Neural progenitor cell (in vitro differentiated cells): ENCODE data around the gene MGST3. TPM values are rescaled to one million over a fixed set of nuclear protein-coding genes. Genes with fewer than 3 reads are reported as not detected.
A peak's percentile ranks its signal among the peaks of the same experiment; 100 is the strongest.
"Not testable (repeated sequence)": the region's sequence is repeated elsewhere in the genome, so short reads cannot be mapped to it uniquely, and the experiment has no call there.

Source experiments
- DNase-seq: peaks from one replicate; pipeline ENCODE4 v3.0.0-alpha.2; 2016; ENCODE audit warnings: low spot score
- H2AFZ ChIP-seq: fragments of 200-600 bp; sonication (generic); replicated peaks from 2 replicates; pipeline ENCODE4 v1.6.1; 2016; ENCODE audit warnings: antibody characterized with exemption
- H3F3A ChIP-seq: fragments of 200-600 bp; sonication (generic); 2 replicates; pipeline ENCODE4 v1.6.1; 2016; ENCODE audit warnings: antibody characterized with exemption, low read depth
- H3K27ac ChIP-seq: fragments of 200-600 bp; sonication (generic); 2 replicates; pipeline ENCODE4 v1.5.1; 2016; ENCODE audit warnings: mild to moderate bottlenecking
- H3K27me3 ChIP-seq: fragments of 200-600 bp; sonication (generic); 2 replicates; pipeline ENCODE4 v1.6.1; 2016; ENCODE audit warnings: mild to moderate bottlenecking, moderate library complexity
- H3K36me3 ChIP-seq: fragments of 200-600 bp; sonication (generic); 2 replicates; pipeline ENCODE4 v1.5.1; 2016
- H3K4me1 ChIP-seq: fragments of 200-600 bp; sonication (generic); 2 replicates; pipeline ENCODE4 v1.6.1; 2016; ENCODE audit warnings: mixed run types
- H3K4me2 ChIP-seq: fragments of 200-600 bp; sonication (generic); 2 replicates; pipeline ENCODE4 v1.6.1; 2016
- H3K4me3 ChIP-seq: fragments of 200-600 bp; sonication (generic); 2 replicates; pipeline ENCODE4 v1.5.1; 2016
- H3K79me2 ChIP-seq: fragments of 200-600 bp; sonication (generic); 2 replicates; pipeline ENCODE4 v1.6.1; 2016; ENCODE audit warnings: low read depth
- H3K9ac ChIP-seq: fragments of 200-600 bp; sonication (generic); 2 replicates; pipeline ENCODE4 v1.6.1; 2016
- H3K9me3 ChIP-seq: fragments of 200-600 bp; sonication (generic); 2 replicates; pipeline ENCODE4 v1.5.1; 2016; ENCODE audit warnings: low read depth
- H4K20me1 ChIP-seq: fragments of 200-600 bp; sonication (generic); 2 replicates; pipeline ENCODE4 v1.6.1; 2016; ENCODE audit warnings: low read depth
- H3K27ac Mint-ChIP-seq: 3 replicates; pipeline ENCODE4 v1.8.0; 2021; ENCODE audit warnings: mixed read lengths
- H3K27me3 Mint-ChIP-seq: 2 replicates; pipeline ENCODE4 v1.8.0; 2022; ENCODE audit warnings: low read depth, mild to moderate bottlenecking, inconsistent platforms, moderate library complexity, mixed read lengths; ENCODE audit not compliant: insufficient read depth
- H3K36me3 Mint-ChIP-seq: 3 replicates; pipeline ENCODE4 v1.8.0; 2021; ENCODE audit warnings: mixed read lengths
- H3K4me1 Mint-ChIP-seq: 3 replicates; pipeline ENCODE4 v1.8.0; 2021; ENCODE audit warnings: mixed read lengths
- H3K4me3 Mint-ChIP-seq: 3 replicates; pipeline ENCODE4 v1.8.0; 2021; ENCODE audit warnings: mild to moderate bottlenecking, moderate library complexity, mixed read lengths
- H3K9me3 Mint-ChIP-seq: 3 replicates; pipeline ENCODE4 v1.8.0; 2020; ENCODE audit warnings: mixed read lengths
- EZH2 ChIP-seq: fragments of 200-600 bp; sonication (generic); IDR thresholded peaks from 2 replicates; pipeline ENCODE4 v1.6.1; 2017; ENCODE audit warnings: antibody characterized with exemption, mild to moderate bottlenecking, moderate library complexity
- EZH2phosphoT487 ChIP-seq: fragments of 200-600 bp; sonication (generic); IDR thresholded peaks from 2 replicates; pipeline ENCODE4 v1.6.1; 2017; ENCODE audit warnings: antibody characterized with exemption
- total RNA-seq: library from RNA; depleted of rRNA; stranded (reverse); fragments of >200 nt; gene quantifications from 2 replicates; pipeline ENCODE4 v1.2.3, GENCODE V29; 2015; ENCODE audit warnings: low replicate concordance
- TF ChIP-seq, protein P1 (sequence below): fragments of 200-600 bp; sonication (generic); IDR thresholded peaks from 2 replicates; pipeline ENCODE4 v1.5.1; 2017; ENCODE audit warnings: antibody characterized with exemption, mild to moderate bottlenecking

Gene MGST3
- total RNA-seq, 1 donor from 2014 or later = 69.7 TPM

DNA sequence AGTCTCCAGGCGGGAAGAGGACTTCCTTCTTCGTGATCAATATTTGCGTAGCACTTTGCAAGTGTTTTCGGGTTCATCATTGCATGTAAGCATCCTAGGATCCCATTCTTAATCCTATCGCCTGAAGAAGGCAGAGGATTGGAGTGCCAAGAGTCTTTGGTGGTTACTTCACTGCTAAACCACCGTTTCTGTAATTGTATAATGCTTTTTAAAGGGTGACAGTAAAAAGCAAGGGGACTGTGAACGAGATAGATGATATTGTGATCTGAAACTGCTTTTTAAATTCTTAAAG is 67.7 kb downstream of the MGST3 start:
- H3K9ac ChIP-seq = peak overlapping the region; percentile 37
- Mint-ChIP-seq H3K36me3 (peaks cover 7% of the 10 kb centered on the region), H3K27me3 (no peaks in the 10 kb centered on the region), H3K9me3 (peaks cover 2% of the 10 kb centered on the region), H3K4me1 (peaks cover 11% of the 10 kb centered on the region), H3K27ac (peak overlapping the region; percentile 92), H3K4me3 (peak overlapping the region; percentile 98)
- peaks cover 20% of the 10 kb centered on the region for H3F3A ChIP-seq
- H4K20me1 ChIP-seq = no peaks in the 10 kb centered on the region
- H3K4me3 ChIP-seq = peak overlapping the region; percentile 85
- no peaks in the 10 kb centered on the region for H3K9me3 ChIP-seq
- no peaks in the 10 kb centered on the region for H3K27me3 ChIP-seq
- TF ChIP-seq, protein P1, sequence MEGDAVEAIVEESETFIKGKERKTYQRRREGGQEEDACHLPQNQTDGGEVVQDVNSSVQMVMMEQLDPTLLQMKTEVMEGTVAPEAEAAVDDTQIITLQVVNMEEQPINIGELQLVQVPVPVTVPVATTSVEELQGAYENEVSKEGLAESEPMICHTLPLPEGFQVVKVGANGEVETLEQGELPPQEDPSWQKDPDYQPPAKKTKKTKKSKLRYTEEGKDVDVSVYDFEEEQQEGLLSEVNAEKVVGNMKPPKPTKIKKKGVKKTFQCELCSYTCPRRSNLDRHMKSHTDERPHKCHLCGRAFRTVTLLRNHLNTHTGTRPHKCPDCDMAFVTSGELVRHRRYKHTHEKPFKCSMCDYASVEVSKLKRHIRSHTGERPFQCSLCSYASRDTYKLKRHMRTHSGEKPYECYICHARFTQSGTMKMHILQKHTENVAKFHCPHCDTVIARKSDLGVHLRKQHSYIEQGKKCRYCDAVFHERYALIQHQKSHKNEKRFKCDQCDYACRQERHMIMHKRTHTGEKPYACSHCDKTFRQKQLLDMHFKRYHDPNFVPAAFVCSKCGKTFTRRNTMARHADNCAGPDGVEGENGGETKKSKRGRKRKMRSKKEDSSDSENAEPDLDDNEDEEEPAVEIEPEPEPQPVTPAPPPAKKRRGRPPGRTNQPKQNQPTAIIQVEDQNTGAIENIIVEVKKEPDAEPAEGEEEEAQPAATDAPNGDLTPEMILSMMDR = no peak
- TF ChIP-seq EZH2phosphoT487 (no peak), EZH2 (no peak)
- peaks cover 10% of the 10 kb centered on the region for H3K4me1 ChIP-seq
- no peak for DNase-seq
- H2AFZ ChIP-seq = peak overlapping the region; percentile 99
- no peaks in the 10 kb centered on the region for H3K36me3 ChIP-seq
- H3K27ac ChIP-seq = no peak overlapping the region
- peaks cover 42% of the 10 kb centered on the region for H3K79me2 ChIP-seq
- H3K4me2 ChIP-seq = peak overlapping the region; percentile 95

DNA sequence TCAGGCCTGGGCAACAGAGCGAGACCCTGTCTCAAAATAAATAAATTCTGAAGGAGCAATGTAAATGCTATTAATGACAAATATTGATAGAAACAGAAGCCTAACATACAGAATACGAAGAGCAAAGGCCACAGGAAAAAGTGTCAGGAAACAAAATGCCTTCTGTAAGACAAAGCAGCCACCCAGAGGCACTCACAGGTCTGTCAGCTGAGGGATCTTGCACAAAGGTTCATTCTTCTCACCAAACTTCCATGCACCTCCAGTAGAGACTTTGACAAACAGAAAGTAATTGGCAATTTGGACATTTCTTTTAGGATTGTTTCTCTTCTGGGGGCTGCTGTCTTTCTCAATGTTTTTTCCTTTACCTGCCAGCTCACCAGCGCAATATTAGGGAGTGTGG is 68.5 kb downstream of the MGST3 start:
- peak overlapping the region; percentile 59 for H3K4me3 Mint-ChIP-seq
- no peak overlapping the region for H3K9ac ChIP-seq
- TF ChIP-seq EZH2phosphoT487 (no peak), EZH2 (no peak)
- TF ChIP-seq, protein P1 = no peak

DNA sequence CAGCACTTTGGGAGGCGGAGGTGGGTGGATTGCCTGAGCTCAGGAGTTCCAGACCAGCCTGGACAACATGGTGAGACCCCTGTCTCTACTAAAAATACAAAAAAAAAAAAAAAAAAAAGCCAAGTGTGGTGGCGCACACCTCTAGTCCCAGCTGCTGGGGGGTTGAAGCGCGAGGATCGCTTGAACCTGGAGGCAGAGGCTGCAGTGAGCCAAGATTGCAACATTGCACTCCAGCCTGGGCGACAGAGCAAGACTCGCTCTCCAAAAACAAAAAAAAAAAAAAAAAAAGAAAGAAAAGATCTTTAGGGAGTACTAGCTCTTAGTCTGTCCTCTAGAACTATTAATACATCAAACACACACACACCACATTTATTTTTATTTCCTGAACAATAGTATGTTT is 70.9 kb downstream of the MGST3 start:
- H4K20me1 ChIP-seq, H3K27me3 ChIP-seq, H3K27me3 Mint-ChIP-seq, H3K9me3 ChIP-seq, H3K36me3 ChIP-seq, H3K79me2 ChIP-seq, H2AFZ ChIP-seq, H3K27ac ChIP-seq, H3K4me3 Mint-ChIP-seq, H3K4me3 ChIP-seq, H3K4me1 ChIP-seq, H3K27ac Mint-ChIP-seq, H3K4me1 Mint-ChIP-seq, H3K36me3 Mint-ChIP-seq, H3K9ac ChIP-seq, H3K4me2 ChIP-seq, DNase-seq, H3K9me3 Mint-ChIP-seq: not testable (repeated sequence)
- H3F3A ChIP-seq = peaks cover 16% of the 10 kb centered on the region

More for the DNA sequence above, 68.5 kb downstream of the MGST3 start:
- Histone ChIP-seq H3F3A (peaks cover 20% of the 10 kb centered on the region), H3K9me3 (no peaks in the 10 kb centered on the region), H3K4me2 (no peak overlapping the region), H2AFZ (no peak overlapping the region), H4K20me1 (no peaks in the 10 kb centered on the region), H3K27me3 (no peaks in the 10 kb centered on the region), H3K4me3 (no peak overlapping the region), H3K27ac (no peak overlapping the region), H3K36me3 (no peaks in the 10 kb centered on the region), H3K79me2 (peaks cover 33% of the 10 kb centered on the region), H3K4me1 (peaks cover 10% of the 10 kb centered on the region)
- no peaks in the 10 kb centered on the region for H3K27me3 Mint-ChIP-seq
- H3K4me1 Mint-ChIP-seq = peaks cover 11% of the 10 kb centered on the region
- peak; percentile 3 for DNase-seq
- H3K27ac Mint-ChIP-seq = no peak overlapping the region
- H3K36me3 Mint-ChIP-seq = peaks cover 5% of the 10 kb centered on the region
- no peaks in the 10 kb centered on the region for H3K9me3 Mint-ChIP-seq

DNA sequence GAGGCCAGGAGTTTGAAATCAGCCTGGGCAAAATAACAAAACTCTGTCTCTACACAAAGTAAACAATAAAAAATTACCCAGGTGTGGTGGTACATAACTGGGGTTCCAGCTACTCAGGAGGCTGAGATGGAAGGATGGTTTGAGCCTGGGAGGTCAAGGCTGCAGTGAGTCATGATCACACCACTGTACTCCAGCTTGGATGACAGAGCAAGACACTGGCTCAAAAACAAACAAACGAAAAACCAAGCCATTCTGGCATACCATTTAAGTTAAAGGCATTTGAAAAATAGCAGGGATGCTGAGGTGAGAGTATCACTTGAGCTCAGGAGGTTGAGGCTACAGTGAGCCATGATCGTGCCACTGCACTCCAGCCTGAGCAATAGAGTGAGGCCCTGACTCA is 72.6 kb downstream of the MGST3 start:
- peaks cover 3% of the 10 kb centered on the region for H3K4me1 Mint-ChIP-seq
- Histone ChIP-seq H3K9ac (no peak overlapping the region), H3K27ac (no peak overlapping the region), H3K4me2 (no peak overlapping the region), H3K27me3 (no peaks in the 10 kb centered on the region), H3F3A (peaks cover 5% of the 10 kb centered on the region), H4K20me1 (no peaks in the 10 kb centered on the region), H3K79me2 (no peaks in the 10 kb centered on the region), H3K4me1 (peaks cover 2% of the 10 kb centered on the region), H2AFZ (no peak overlapping the region), H3K9me3 (no peaks in the 10 kb centered on the region), H3K4me3 (no peak overlapping the region), H3K36me3 (no peaks in the 10 kb centered on the region)
- TF ChIP-seq EZH2 = no peak
- TF ChIP-seq, protein P1 = no peak
- H3K4me3 Mint-ChIP-seq = no peak overlapping the region
- H3K27me3 Mint-ChIP-seq = no peaks in the 10 kb centered on the region
- no peaks in the 10 kb centered on the region for H3K36me3 Mint-ChIP-seq
- no peak overlapping the region for H3K27ac Mint-ChIP-seq
- DNase-seq = no peak
- no peaks in the 10 kb centered on the region for H3K9me3 Mint-ChIP-seq

Other genes starting within 250 kb of the MGST3 start
- gene RXRG, start 186.1 kb upstream of the MGST3 start, total RNA-seq = not detected in 2 replicates
- gene LRRC52, start 87.2 kb upstream of the MGST3 start, total RNA-seq = not detected in 2 replicates
- gene ALDH9A1, start 67.3 kb downstream of the MGST3 start, total RNA-seq = 82.3 and 87.2 TPM in 2 replicates
- gene TMCO1, start 137.6 kb downstream of the MGST3 start, total RNA-seq = 51.2 and 89.4 TPM in 2 replicates
- 43.8 and 67.6 TPM in 2 replicates for gene UCK2, start 196.4 kb downstream of the MGST3 start, total RNA-seq